Eye (tissue), 1 donor: Measurements from ENCODE around the gene CABLES1.

Experiments used
- DNase-seq: peaks from one replicate; pipeline ENCODE4 v3.0.0-alpha.2; 2015

The CABLES1 gene

DNA sequence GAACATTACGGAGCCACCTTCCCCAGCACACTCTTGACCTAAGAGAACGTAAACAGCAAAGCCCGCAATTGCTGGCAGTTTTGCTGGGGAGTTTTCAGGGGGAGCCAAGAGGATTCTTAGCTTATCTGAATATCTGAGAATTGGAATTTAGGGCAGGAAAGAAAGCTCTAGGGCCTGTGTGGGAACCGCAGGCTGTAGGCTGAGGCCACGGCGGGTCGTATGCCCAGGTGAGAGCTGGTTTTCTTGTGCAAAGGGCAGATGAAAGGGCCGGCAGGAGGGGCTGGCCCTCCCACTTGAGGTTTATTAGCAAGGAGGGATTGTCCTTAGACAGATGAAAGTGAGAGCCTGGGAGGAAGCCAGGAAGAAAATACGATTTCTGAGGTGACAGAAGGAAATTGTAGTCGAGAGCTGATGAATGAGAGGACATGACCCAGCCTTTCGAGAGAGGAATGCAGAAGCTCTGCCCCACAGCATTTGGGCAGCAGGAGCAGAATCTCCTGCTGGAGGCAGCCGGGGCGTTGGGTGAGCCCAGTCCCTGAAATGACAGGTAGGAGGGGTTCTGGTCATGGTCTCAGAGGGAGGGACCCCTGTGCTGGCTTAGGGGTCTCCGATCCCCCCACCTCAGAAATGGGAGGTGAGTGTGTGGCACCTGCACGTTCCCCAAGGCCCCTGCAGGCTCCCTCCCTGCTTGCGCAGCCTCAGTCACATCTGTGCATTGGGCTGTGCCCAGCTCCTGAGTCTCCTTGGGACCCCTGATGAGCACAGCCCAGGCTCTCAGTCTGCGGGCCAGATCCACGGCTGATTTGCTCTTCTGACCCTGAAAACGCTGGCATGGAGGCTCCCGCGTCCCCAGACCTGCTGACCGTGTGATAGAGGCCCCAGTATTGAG, 61.1 kb downstream of the CABLES1 start:
- no peak for DNase-seq

DNA sequence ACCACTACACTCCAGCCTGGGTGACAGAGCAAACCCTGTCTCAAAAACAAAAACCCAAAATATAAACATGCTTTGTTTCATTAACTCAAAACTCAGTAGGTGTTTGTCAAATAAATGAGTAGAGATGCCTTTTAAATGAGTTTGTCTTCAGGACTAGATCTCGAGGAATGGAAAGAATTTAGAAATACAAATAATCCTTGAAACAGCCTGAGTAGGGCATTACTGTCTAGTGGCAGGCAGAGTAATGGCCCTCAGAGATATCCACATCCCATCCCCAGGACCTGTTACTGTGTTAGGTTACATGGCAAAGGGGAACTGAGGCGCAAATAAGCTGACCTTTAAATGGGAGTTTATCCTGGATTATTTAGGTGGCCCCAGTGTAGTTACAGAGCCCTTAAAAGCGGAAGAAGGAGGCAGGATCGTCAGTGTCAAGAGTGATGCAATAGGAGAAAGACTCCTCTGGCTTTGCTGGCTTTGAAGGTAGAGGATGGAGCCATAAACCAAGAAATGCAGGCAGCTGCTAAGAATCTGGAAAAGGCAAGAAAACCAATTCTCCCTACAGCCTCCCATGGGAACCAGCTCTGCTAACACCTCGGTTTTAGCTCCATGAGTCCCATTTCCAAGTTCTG, 63.0 kb downstream of the CABLES1 start:
- DNase-seq, result no peak

DNA sequence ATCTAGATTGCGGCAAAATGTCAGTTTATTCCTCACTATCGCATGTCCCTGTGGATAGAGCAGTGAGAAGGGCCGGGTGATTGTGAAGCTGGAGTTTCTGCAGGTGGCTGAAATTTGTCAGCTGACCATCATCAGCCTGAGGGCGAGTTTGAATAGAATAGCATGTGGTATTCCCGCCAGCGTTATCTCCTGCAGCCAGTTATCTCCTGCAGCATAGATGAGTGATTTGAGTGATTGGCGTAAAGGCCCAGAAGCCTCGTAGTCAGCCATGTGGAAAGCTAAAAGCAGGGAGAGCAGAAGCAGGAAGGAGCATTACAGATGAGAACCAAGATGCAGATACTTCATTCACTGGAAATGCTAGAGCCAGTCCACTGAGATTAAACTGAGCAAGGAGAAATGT, 65.5 kb downstream of the CABLES1 start:
- DNase-seq, result peak; percentile 90

DNA sequence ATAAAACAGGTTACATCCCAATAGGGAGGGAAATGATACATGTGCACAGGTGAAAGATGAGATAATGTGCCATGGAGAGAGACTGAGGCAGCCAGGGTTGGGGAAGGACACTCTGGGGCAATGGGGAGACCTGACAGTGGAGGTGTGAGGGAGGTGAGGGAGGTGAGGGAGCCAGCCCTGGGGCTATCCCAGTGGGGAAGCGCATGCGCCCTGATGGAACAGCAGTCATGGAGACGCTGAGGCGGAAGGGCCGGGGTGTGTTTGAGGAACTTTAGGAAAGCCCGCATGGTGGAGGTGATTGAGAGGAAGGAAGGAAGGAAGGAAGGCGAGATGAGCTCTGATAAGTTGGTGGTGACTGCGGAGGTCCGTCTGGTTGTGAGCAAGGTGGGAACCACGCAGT, 66.5 kb downstream of the CABLES1 start:
- DNase-seq, result no peak

DNA sequence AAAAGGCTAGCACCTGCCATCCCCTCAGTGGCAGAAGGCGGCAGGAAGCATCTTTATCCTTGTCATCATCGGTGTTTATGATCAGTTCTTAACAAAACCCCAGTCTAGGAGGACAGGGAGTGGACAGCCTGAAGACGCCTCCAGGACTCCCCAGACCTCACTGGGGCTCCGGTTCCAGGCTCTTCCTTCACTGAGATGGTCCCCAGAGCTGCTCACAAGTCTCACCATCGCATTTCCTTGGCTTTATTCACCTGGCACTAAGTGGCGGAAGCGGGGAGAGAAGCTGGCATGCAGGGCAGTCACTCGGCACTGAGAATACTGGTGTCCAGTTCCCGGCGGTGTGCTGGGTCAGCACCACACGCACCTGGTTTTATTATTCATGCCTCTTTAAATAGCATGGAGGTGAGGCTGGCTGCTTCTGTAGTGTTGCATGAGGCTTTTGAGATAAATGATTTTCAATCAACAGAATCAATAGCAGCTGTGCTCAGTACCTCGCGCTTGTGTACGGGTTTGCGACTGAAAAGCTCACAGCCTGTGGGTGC, 68.7 kb downstream of the CABLES1 start:
- DNase-seq, result no peak

DNA sequence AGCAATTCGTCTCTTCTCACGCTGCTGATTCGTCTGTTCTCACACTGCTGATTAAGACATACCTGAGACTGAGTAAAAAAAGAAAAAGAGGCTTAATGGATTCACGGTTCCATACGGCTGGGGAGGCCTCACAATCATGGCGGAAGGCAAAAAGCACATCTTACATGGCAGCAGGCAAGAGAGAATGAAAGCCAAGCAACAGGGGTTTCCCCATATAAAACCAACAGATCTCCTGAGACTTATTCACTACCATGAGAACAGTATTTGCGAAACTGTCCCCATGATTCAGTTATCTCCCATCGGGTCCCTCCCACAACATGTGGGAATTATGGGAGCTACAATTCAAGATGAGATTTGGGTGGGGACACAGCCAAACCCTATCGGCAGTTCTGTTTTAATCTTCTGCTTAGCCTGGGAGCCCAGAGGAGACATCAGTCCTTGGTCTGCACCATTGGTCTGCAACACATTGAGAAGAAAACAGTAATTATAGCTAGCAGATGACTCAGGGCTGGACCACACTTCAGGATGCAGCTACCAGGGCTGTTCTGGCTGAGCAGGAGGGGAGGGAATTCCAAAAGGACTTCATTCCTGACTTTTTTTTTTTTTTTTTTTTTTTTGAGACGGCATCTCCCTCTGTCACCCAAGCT, 69.4 kb downstream of the CABLES1 start:
- DNase-seq, result no peak

DNA sequence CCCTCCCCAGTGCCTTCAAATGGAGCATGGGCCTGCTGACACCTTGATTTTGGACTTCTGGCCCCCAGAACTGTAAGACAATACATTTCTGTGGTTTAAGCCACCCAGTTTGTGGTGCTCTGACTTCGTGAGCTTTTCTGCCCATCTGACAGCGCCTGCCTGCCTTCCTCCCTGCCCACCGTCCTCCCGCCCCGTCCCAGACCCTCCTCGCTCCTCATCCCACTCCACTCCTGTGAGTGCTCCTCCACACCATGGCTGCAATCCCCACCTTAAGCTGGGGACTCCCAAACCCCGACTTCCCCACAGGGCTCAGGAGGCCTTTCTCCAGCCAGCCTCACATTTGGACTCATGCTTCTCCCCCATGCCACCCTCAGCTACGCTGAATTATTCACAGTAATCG, 70.7 kb downstream of the CABLES1 start:
- DNase-seq, result no peak

DNA sequence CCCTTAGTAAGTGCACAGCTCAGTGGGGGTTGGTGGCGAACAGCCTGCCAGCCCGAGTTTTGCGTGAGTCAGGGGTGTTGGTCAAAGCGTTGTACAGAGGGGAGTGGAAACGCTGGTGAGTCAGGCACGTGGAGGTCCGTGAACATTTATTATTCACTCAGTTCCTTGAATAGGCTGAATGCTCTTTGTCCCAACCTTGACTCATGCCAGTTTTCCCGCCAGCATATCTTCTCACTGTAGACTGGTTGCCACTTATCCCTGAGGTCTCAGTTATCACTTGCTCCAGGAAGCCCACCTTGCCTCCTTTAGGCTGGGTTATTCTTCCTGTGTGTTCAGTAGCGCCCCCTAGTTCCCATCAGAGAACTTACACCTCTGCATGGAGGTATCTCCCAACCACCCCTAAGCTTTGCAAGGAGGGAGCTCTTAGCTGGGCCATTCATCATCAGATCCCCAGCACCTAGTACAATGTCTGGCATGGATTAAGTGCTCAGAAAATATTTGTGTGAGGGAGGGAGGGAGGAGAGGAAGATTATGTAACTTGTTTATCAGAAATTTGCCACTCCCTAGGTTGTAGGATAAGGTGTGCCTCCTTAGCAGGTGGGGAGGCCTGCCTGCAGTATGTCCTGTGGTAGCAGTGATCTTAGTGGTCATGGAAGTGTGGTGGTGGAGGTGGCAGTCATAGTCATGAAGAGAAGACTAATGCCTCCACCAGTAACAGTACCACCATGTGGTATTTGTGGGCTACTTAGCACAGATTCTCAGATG, 72.1 kb downstream of the CABLES1 start:
- DNase-seq, result no peak

DNA sequence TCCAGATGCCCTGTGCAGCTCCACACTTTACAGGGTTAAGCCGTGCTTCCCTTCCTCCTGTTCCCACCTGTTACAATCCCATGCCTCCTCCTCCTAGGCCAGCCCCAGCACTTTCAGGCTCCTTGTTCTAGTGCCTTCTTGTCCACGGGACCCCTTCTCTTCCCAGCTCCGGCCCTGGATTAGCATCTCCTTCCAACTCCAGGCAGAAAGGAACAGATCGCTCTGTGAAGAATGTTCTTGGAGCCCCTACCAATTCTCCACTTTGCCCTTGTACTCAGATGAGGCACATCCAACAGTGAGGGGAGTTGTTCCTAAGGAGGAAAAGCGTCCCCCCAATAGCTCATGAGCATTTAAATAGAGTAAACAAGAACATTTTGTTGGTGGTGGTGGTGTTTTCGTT, 72.7 kb downstream of the CABLES1 start:
- no peak for DNase-seq

DNA sequence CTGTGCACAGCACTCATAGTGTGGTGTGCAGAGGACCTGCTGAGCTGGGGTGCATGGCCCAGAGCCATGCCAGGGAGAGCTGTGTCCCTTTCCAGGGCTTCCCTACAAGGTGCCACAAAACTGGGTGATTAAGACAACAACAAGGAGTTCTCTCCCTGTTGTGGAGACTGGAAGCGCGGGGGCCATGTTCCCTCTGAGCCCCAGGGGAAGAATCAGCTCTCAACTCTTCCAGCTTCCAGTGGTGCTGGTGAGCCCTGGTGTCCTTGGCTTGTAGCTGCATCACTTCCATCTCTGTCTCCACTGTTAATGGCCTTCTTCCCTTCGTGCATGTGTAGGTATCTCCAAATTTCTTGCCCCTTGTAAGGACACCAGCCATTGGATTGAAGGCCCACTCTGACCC, 73.3 kb downstream of the CABLES1 start:
- no peak for DNase-seq

DNA sequence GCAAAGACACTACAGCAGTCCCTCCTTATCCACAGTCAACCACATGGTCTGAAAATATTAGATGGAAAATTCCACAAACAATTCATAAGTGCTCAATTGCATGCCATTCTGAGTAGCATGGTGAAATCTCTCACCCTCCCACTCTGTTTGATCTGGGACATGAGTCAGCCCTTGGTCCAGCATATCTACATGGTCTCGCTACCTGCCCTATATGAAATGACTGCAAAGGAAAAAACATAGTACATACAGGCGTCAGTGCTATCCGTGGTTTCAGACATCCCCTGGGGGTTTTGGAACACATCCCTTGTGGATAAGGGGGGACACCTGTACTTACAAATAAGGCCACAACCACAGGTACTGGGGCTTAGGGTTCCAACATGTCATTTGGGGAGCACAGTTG, 73.7 kb downstream of the CABLES1 start:
- DNase-seq, result no peak

DNA sequence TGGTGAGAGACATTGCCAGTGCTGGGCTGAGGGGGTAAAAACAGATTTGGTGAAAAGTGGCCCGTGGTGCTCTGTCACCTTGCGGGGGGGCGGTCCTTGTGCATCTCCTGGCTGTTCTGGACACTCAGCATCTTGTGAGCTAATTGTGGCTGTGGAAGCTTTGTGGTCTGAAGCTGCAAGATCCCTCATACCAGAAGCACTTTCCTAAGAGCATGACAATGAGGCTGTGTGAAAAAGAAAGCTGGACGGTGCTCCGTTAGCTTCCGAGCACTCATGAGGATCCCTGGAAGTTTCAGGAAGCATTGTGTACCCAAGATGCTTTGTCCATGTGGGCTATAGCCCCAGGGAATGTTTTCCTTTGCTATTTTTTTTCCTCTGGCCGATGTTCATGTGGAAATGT, 74.5 kb downstream of the CABLES1 start:
- DNase-seq, result no peak

DNA sequence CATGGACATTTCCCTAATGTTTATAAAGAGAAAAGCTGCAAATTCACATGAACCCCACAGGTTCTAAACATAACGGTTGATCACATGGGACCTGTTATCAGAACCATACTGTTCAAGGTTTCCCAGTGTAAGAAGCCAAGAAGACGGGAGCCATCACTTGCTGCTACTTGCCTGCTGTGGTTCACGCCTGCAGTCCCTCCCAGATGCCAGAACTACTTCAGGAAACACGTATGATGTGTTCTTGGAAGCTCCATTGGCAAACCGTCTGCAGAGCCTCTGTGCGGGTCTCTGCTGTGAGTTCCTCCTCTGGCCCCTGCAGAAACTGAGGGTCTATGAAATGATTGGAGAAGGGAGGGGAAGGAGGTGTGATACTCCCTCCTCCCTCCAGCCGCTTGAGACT, 75.2 kb downstream of the CABLES1 start:
- no peak for DNase-seq

DNA sequence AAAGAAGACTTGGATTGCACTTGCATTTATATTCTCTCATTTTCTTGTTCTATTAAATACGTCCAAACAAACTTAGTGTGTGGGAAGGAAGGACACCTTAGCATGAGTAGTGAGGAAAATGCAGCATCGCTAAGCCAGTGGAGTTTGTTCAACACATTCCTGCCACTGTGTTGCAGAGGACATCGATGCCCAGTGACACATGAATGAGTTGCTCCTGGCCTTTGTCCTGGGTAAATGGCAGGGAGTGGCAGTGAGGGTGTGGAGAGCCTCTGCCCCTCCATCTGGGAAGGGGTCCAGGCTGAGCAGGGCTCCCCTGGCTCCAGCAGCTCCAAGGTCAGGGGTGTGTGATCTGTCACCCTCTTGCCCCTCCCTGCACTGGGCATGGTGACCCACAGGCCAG, 75.9 kb downstream of the CABLES1 start:
- no peak for DNase-seq

DNA sequence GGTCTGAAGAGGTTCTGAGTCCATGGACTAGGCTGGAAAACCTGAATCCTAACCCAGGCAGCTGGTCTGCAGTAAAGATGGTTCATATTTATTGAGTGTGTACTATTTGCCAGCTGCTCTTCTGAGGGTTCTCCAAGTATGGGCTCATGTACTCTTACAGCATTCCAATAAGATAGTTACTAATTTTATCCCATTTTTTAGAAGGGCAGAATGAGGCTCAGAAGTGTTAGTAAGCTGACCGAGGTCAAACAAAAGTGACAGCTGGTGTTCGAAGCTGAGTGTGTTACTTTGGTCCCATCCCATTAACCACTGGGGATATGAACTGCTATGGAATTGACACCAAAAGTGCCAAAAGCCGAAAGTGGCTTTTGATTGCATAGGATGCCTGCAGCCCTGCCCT, 76.9 kb downstream of the CABLES1 start:
- no peak for DNase-seq

DNA sequence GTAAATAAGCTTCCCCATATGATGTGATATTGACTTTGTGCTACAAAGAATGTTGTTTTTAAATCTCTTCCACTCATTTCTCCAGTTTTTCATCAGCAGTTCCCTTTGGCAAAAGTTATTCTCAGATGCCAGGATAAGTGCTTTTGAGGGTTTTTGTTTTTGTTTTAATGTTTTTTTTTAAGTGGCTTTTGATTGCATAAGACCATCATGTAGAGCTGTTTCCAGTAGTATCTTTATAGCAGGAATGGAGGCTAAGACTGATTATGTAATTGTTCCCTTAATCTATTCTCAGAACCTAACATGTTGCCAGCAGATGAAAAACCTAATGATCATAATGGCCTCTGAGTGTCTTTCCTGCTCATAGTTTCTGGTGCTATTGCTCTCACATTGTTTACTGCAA, 77.9 kb downstream of the CABLES1 start:
- no peak for DNase-seq

DNA sequence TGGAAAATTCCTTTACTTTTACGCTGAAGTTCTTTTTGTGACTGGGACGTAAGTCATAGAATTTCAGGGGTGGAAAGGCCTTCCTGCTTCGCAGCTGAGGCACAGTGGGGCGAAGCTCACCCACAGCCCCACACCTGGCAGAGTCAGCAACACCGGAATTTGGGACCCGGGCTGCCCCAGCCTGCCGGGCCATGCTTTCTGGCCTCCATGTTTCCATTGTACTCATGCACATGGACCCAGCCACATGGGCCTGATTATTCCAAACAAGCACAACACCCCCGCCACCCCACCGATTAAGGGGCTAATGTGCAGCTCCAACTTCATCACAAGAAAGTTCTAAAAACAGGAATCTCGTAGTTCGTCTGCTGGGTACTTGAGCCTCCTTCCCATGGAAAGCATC, 82.5 kb downstream of the CABLES1 start:
- DNase-seq, result no peak

DNA sequence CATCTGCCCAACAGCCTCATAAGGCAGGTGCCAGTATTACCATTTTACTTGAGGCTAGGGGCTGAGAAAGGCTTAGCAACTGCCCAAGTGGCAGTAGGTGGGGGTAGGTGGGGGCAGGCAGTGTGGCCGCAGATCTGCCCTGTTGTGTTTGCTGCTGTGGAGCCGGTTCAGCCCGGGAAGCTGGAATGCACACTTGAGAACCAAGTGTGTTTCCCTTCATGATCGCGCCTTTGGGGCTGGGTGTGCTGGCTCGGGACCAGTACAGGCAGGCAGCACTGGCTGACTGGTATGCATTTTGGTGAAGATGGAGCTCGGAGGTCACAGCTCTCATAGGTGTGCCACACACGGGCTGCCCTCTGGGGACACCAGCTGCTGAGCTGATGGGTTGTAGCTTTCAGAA, 85.1 kb downstream of the CABLES1 start:
- DNase-seq, result no peak

DNA sequence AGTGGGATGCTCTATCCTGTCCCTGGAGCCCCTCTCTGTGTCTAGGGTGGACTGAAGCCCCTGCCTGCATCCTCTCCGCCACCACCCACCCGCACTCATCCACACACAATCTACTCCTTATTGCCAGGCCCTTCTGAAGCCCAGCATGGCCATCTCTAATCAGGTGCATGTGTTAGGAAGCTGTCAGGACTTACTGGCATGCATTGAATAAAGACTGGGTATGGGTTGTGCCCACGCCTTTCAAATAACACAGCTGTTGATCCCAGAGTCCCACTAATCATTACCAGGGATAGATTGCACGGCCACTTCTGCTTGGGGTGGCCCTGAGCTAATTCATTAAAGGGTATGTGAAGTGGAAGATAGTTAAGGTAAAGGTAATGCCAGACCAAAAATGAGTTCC, 88.4 kb downstream of the CABLES1 start:
- no peak for DNase-seq

DNA sequence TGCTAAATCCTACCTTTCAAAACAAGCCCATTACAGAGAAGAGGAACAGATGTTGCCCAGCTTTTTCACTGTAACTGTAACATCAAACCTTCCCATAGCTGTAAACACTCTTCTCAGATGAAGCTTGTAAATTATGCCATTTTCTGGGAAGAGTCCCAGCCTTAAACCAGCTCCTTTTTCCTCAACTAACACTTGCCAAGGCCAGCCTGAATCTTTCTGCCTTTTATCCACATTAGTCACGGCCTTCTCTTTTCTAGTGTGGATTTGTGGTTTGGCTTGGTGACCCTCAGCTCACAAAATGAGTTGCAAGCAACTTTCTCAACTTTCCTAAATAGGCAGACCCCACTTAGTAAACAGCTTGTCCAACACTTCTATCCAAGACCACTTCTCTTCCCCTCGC, 90.2 kb downstream of the CABLES1 start:
- no peak for DNase-seq

DNA sequence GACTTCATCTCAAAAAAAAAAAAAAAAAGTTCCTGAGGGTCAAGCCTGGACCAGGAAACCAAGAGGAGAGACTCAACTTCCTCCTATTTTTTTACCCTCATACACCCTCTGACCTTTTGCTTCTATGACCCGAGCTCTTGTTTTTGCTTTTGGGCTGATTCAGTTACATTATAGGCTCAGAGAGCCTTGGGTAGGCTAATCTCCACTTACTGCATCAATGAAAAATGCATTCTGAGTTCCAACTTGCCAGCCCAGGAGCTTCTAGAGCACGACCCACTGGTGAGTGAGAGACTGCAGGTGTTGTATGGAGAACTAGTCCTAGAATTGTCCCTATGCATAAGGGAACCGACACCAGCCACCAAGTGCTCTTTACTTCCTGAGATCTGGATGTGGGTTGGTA, 91.1 kb downstream of the CABLES1 start:
- no peak for DNase-seq

DNA sequence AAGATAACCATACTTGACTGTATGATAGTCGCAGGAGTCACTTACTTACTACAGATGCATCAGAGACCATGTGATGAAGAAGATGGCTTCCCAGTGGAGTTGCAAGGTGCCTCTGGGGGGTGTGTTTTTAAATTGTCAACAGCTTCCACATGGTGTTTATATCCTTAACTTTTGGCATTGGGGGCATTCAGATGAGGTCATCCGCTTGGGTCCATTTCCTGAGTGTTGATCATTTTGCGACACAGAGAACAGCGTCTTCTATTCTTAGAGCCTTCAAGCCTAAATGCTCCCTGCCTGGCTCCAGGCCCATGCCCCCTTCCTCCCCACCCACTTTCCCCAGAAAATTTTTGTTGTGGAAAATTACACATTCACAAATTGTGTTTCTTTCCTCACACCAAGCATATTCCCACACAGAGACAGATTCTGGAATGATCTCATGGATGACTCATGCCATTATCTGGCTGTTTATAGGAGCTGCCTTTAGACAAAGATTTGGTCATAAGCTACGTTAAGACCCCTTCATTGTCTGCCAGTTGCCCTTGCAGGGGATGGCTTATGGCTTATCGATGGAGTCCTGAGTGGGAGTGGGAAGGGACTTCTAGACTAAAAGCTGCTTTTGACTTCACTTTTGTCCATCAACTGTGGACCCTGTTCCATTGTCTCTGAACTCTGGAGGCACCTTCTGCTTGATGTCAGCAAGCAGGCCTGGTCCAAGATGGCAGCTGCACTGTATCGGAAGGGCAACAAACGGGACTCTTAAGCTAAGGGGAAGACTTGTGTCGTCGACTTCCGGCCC, 91.8 kb downstream of the CABLES1 start:
- no peak for DNase-seq
